GM18511 (cell line): ENCODE data around the gene EIF2AK2.
A peak's percentile ranks its signal among the peaks of the same experiment; 100 is the strongest.

Experiments used
- ATAC-seq: cut with Tn5 transposase; IDR thresholded peaks from one replicate; pipeline ENCODE4 v1.9.1; 2021; ENCODE audit warnings: mild to moderate bottlenecking, moderate library complexity; ENCODE audit not compliant: unreplicated experiment

EIF2AK2 gene

DNA sequence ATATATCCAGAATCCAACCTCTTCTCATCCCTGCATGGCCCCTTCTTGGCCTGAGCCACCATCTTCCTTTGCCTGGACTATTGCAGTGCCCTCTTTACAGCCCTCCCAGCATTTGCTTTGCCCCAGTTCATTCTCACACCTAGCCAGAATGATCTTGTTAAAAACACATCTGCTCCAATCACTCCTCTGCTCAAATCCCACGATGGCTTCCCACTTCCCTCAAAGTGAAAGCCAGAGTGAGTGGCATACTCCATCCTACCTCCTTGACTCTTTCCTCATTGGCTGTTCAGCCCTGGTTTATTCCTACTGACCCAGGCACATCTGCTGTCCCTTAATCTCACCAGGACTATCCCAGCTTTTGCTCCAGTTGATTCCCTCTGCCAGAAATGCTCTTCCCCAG lies 17.0 kb upstream of the EIF2AK2 start:
- no peak for ATAC-seq

DNA sequence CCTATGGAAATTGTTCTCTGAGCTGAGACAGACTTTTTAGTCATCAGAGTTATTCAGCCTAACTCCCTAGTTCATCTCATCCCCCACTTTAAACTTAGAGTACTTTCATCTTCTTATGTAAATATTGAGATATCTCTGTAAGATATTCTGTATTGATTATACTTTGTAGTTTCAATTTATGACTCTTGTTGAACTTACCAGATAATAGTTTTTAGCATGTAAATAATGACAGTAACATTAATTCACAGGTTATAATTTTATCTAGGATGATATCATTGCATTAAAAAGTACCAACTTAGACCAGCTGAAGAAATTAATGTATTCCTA lies 14.8 kb upstream of the EIF2AK2 start:
- ATAC-seq = no peak

DNA sequence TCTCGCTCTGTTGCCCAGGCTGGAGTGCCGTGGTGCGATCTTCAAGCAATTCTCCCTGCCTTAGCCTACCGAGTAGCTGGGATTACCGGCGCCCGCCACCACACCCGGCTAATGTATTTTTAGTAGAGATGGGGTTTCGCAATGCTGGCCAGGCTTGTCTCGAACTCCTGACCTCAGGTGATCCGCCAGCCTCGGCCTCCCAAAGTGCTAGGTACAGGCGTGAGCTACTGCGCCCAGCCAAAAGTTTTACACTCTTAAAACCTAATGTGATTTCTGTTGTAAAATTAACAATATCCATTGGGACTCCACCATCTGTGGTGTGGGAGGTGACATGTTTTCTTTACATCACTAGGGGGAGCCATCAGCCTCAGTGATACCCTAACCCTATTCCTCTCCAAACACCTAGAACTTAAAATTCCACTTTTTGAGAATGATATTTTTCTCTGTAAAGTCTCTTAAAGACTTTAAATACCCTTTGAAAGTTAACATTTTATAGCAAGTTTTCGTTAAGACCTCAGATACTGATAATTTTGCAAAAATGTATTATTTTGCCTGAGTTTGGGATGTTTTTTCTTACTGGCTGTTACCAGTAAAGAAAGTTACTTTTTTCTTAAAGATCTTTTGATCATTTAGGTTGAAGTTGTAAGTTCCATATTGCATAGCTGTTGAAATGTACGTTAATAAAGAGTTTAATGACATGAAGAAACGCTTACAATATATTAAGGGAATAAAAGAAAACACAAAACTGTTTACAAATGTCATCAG lies 11.6 kb upstream of the EIF2AK2 start:
- ATAC-seq = no peak

DNA sequence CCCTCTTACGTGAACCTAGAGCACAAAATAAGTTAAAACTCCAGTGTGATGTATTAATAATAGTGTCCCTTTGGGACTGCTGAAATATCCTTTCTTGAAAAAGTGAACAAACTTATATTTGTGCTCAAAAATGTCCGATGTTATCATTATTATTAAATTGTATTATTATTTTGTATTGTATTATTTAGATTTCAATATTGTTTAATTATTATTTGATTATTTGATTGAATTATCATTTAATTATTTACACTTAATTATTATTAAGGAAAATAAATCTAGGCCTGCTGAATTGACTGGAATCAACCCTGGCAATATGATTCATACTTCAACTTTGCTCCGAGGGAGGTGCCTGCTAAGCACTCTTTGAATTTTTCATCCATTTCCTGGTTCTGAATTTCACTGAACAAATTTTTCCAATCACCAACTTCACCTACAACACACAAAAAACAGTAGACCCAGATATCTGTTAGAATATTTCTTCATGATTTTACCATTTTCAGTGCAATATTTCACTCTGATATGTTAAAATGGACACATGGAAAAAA lies 10.9 kb upstream of the EIF2AK2 start:
- no peak for ATAC-seq

DNA sequence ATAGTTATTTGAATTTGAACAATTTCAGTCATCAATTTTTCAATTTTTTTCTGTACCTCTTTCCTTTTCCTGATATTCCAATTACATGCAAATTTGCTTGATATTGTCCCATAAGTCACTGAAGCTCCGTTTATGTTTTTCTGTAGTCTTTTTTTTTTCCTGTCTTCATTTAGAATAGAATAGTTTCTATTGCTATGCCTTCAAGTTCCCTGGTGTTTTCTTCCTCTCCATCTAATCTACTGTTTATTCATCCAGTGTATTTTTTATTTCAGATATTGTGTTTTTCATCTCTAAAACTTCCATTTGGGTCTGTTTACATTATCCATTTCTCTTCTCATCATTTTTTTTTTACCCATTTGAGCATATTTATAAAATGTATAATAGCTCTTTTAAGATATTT lies 8.0 kb upstream of the EIF2AK2 start:
- no peak for ATAC-seq

DNA sequence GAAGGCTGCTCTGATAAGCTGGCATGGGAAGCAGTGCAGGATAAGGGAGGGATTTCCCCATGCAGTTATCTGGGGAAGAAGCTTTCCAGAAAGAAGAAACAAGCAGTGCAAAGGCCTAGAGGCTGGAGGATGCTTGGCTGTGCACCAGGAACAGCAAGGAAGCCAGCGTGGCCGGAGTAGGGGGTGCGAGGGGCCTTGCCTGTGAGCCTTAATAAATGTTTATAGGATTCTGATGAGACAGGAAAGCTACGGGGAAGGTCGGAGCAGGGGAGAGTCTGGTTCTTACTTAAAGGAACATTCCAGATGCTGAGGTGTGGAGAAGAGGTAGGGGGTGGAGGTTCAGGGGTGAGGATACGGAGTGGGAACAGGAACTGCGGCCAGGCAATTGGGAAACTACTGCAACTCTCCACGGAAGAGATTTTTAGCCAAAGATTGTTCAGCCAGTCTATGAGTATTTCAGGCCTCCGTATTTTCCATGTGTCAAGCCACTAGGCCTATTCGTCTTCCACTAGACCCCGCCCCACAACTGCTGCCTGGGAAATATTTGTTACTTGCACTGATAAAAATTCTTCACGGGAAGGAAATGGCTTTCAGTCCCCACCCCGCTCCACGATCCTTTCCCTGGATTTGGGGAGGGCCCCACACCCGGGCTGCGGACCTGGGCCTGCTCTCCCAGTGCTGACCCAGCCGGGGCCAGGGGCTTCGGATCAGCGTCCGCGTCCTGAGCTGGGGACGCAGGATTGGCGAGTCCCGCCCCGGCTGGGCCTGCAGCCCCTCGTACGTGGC lies 516 bp downstream of the EIF2AK2 start:
- peak; percentile 36 for ATAC-seq

DNA sequence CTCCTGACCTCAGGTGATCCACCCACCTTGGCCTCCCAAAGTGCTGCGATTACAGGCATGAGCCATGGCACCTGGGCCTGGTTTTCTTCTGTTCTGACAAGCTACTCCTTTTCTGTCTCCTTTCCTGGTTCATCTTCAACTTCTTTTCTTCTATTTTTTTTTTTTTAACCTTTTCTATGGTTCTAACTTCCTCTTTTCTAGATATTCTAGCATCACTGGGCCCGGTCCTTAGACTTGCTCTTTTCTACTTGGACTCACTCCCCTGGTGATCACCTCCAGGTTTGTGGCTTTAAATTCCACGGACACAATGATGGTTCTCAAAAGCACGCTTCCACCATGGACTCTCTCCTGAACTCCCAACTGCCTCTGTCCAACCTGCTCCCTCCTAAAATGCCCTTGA lies 2.0 kb downstream of the EIF2AK2 start:
- ATAC-seq = no peak

DNA sequence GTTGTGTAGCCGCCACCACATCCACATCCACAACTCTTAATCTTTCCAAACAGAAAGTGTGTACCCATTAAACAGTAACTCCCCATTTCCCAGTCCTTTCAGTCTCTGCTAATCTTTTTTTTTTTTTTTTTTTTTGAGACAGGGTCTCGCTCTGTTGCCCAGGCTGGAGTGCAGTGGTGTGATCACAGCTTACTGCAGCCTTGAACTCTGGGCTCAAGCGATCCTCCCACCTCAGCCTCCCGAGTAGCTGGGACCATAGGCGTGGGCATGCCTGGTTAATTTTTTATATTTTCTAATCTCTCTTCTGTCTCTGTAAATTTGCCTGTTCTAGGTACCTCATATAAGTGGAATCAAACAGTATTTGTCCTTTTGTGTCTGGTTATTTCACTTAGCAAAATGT lies 3.6 kb downstream of the EIF2AK2 start:
- ATAC-seq = no peak

DNA sequence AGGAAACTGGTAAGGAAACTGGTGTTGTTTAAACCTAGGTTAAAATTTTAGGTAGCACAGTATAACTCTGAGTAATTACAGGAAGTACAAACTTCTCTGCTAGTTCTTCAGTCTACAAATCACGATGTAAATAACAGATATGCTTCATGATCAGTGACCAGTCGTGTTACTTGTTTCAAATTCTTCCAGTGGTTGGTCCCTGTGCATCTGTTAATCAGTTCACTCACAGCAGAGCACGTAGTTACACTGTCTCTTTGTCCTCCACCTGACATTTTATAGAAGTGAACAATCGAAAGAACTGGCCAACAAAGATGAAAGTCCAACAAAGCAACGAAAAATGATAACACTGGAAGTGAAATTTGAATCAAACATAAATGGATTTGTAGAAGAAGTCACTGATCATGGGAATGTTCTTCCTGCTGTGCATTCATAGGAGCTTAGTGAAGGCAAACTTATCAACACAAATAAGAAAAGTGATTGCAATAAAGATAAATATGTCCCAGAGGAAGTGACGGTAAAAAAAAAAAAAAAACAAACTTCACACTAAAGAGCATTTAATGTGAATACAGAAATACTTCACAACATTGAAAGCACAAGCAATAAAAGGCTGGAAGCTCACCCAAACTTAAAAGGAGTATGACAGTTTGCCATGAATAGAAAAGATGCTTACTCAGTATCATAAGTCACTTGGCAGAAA lies 7.0 kb downstream of the EIF2AK2 start:
- no peak for ATAC-seq

DNA sequence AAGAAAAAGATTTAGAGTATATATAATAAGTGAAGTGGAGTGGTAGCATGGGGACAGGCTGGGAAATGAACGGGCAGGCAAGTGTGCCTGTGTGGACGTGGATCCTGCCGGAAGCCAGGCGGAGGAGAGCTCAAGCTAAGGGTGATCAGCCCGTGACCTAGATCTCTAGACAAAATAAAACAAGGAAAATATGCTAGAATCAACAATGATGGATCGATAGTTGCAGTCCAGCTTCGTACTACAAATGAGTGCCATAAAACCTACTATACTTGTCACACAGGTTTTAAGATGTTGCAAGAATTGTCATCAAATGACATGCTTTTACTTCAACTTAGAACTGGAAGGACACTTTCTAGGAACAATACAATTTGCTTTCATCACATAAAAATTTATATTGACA lies 8.5 kb downstream of the EIF2AK2 start:
- no peak for ATAC-seq

DNA sequence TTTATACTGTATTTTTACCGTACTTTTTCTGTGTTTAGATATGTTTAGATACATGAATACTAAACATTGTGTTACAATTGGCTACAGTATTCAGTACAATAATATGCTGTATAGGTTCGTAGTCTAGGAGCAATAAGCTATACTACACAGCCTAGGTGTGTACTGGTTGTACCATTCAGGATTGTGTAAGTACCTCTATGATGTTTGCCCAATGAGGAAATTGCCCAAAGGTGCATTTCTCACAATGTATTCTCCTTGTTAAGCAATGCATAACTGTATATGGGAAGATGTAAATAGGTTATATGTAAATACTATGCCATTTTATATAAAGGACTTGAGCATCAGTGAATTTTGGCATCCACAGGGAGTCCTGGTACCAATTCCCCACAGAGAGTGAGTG lies 10.7 kb downstream of the EIF2AK2 start:
- no peak for ATAC-seq

DNA sequence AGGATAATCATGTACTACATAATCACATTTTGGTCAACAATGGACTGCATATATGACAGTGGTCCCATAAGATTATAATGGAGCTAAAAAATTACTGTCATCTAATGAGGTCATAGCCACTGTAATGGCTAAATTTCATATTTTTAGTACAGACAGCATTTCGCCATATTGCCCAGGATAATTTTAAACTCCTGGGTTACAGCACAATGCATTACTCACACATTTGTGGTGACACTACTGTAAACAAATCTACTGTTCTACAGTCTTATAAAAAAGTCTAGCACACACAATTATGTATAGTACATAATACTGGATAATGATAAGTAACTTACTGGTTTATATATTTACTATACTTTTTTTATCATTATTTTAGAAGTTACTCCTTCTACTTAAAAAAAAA lies 12.8 kb downstream of the EIF2AK2 start:
- no peak for ATAC-seq

DNA sequence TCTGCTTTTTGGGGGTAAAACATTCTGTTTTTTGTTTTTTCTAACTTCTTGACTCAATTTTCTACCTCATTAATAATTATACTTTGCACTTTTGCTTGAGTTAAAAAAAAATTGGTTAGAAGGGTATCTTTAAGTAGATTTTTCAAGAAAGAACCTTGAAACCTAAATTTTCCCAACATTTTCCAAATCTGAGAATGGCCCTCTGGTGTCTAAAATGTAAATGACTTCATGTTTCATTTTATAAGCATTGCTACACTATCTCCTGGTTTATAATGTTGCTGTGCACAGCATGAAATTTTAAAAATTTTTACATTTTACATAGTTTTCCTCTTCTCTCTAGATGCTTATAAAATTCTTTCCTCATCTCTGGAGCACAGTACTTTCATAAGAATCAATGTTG lies 14.2 kb downstream of the EIF2AK2 start:
- ATAC-seq = no peak

DNA sequence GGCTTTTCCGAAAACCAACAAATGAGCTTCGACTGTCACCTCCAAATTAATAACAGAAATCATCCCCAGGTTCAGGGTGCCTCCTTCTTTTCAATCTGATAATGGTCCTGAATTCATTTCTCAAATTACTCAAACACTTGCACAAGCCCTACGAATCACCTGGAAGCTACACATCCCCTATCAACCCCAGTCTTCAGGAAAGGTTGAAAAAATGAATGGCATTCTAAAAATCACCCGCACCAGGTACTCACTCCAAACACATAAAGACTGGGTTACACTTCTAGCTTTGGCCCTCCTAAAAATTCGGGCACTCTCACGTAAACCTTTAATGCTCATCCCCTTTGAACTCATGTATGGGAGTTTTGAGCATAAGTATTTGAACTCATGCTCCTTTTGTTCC lies 23.9 kb downstream of the EIF2AK2 start:
- ATAC-seq = no peak

DNA sequence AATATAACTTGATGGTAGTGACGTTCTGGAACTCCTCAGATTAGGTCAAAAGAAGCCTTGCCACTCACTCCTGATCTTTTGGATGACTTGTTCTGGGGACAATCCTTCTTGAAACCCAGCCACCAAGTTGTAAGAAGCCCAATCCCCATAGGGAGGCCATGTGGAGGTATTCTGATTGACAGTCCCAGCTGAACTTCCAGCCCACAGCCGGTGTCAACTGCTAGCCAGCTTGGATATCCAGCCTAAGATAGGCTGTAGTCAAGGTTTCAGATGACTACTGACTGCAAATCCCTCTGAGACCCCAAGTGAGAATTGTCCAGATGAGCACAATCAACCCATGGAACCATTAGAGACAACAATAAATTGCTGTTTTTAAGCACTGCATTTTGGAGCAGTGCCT lies 31.4 kb downstream of the EIF2AK2 start:
- no peak for ATAC-seq

DNA sequence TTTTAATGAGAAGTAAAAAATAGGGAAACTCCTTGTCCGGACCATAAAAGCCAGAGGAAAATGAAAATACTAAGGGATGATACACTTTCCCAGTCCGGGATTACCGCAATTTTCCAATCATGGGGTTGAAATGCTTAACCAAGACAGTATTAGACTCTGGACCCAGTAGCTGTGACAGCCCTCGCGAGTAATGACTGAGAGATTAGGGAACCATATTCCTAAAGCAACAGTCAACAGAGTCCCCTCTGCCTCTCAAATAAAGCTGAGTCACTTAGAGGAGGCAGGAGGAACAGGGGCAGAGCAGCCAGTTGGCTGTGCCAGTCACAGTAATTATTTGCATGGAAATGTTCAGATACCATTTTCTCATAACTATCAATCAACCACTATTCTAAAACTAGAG lies 37.6 kb downstream of the EIF2AK2 start:
- no peak for ATAC-seq

DNA sequence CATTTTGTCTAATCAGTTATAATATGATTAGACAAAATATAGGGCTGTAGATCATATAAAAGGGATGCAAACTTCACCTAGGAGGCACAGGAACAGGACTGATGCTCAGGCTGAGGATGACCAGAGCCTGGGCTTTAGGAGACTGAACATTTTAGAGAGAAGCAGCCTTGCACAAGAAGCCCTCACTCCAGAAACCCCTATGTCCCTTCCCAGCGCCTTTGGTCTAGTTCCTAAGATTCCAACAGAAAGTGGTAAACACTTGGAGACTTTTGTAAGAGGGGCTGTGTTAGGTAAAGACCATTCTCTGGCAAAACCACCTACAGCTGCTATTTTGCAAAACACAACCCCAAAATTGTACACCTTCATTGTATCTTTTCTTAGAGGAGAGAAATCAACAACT lies 39.2 kb downstream of the EIF2AK2 start:
- no peak for ATAC-seq

DNA sequence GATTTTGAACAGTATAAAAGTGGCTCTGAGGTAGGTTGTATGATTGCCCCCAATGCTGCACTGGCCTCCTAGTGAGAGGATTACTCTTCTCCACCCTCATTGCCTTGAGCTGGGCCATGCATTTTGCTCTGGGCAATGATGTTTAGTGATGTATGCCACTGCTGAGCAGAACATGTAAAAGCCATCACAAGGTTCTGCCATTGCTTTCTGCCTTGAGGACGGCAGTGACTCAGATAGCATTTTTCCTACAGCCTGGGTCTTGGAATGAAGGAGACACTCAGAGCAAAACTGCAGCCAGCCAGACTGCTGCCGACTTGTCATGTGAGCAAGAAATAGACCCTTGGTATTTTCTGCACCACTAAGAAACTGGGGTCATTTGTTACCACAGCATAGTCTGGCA lies 44.8 kb downstream of the EIF2AK2 start:
- no peak for ATAC-seq

DNA sequence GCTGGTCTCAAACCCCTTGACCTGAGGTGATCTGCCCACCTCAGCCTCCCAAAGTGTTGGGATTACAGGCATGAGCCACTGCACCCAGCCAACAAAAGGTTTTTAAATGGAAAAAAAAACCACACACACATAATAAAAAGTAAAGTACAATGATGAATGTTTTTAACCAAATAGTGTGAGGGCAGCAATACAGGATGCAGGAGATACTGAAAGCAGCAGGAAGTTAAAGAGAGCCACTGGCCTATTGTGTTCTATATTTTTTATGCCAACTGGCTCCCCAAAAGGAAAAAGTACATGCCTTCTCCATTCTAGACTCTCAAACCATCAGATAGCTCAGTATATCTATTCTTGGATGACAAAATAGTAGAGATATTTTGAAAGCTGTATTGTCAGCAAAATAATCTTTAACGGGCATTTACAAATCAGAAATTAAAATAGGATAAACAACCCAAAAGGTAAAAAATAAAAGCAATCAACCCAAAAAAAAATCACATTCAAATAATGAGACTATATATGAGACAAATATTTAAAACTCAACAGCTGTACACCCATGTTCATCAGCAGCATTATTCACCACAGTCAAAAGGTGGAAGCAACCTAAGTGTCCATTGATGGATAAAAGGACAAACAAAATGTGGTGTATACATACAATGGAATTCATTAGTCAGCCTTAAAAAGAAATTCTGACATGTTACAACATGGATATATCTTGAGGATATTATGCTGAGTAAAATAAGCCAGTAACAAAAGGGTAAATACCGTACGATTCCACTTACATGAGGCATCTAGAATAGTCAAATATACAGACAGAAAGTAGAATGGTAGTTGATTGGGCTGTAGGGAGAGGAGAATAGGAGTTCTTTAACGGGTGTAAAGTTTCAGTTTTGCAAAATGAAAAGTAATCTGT lies 46.2 kb downstream of the EIF2AK2 start:
- ATAC-seq = no peak

DNA sequence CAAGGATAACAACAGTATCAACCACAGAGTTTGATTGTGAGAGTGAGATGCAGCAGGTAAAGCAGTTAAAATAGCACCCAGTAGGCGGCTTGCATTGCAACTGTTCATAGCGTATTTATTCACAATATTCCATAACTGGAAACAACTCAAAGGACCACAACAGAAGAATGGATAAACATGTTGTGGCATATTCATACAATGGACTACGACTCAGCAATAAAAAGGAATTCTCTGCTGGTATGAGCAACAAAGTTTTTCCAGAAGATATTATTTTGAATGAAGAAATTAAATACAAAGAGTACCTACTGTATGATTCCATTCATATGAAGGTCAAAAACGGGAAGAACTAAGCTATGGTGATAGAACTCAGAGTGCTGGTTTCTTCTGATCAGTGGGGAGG lies 47.3 kb downstream of the EIF2AK2 start:
- ATAC-seq = no peak

DNA sequence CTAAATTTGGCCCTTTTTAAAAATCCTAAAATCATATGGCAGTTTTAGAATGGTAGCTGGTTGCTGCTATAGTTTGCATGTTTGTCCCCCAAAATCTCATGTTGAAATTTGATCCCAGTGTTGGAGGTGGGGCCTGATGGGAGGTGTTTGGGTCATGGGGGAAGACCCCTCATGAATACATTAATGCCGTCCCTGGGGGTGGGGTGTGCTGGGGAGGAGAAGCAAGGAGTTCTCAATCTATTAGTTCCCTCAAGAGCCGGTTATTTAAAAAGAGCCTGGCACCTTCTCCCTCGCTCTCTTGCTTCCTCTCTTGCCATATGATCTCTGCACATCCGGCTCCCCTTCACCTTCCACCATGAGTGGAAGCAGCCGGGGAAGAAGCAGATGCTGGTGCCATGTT lies 51.6 kb downstream of the EIF2AK2 start:
- no peak for ATAC-seq
